Measurements from ENCODE around the gene PTPRK. TPM values are rescaled to one million over a fixed set of nuclear protein-coding genes. Genes with fewer than 3 reads are reported as not detected.

PTPRK gene
- total RNA-seq, 1 experiment from 2014 or later, result 34.2 TPM

DNA sequence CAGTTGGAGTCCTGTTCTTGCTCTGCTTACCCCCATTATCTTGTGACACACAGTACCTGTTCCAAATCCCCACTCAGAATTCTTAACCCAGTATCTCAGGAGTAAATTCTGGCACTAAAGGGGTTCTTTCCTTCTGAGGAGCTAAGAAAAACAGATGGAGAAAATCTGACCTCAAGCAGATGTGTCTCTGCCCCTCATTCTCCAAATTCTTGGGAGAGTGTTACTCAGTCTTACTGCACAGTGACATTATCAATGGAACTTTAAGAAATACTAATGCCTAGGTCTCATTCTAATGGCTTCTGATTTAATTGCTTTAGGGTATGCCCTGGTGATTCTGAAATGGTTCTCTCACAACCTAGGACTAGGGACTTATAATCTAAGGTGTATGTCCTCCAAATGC is 40.6 kb upstream of the PTPRK start:
- no peak overlapping the region for H3K9ac ChIP-seq (ENCODE audit: low read length)
- no peaks in the 10 kb centered on the region for H3K9me3 ChIP-seq (ENCODE audit: control insufficient read depth in 1 of 2, insufficient read depth in 1 of 2, low read depth in 1 of 2, low read length in 2 of 2)
- no peaks in the 10 kb centered on the region for H3K9me2 ChIP-seq (ENCODE audit: insufficient read depth)
- ChIA-PET CTCF (no interaction called here), RAD21 (ENCODE audit: low non-redundant PET in 1 of 2, low total read pairs in 2 of 2, uncharacterized antibody in 2 of 2, unreplicated experiment in 2 of 2) (no interaction called here), POLR2A (no interaction called here)
- no peak for DNase-seq (ENCODE audit: low read depth, low spot score)
- no peak overlapping the region for H3K4me2 ChIP-seq (ENCODE audit: low read length)
- no peak for ATAC-seq
- H3K79me2 ChIP-seq (ENCODE audit: insufficient read depth, low read length), result no peaks in the 10 kb centered on the region
- no peaks in the 10 kb centered on the region for H3K36me3 ChIP-seq (ENCODE audit: control insufficient read depth in 1 of 2, insufficient read depth in 2 of 2, low read length in 2 of 2)
- TF ChIP-seq ELF1 (IDR thresholded peaks at IDR 0.05; ENCODE audit: borderline replicate concordance, low read depth) (no peak), SP1 (IDR thresholded peaks at IDR 0.05; ENCODE audit: low read depth) (no peak), ZNF274 (IDR thresholded peaks at IDR 0.05; ENCODE audit: low read depth, low read length) (no peak), FOSL1 (IDR thresholded peaks at IDR 0.05; ENCODE audit: low read depth) (no peak), RAD21 (IDR thresholded peaks at IDR 0.05; ENCODE audit: low read depth) (no peak), EGR1 (IDR thresholded peaks at IDR 0.05; ENCODE audit: low read depth) (no peak), CEBPB (IDR thresholded peaks at IDR 0.05; ENCODE audit: low read depth) (no peak), JUND (IDR thresholded peaks at IDR 0.05) (no peak), ZFX (IDR thresholded peaks at IDR 0.05) (no peak), SRF (IDR thresholded peaks at IDR 0.05; ENCODE audit: low read depth) (no peak), POLR2A (IDR thresholded peaks at IDR 0.05; ENCODE audit: borderline replicate concordance, extremely low read depth, insufficient read depth, insufficient read length) (no peak), POLR2AphosphoS5 (IDR thresholded peaks at IDR 0.05; ENCODE audit: low read depth, low read length) (no peak), CBX3 (IDR thresholded peaks at IDR 0.05; ENCODE audit: low read depth) (no peak)
- TF ChIP-seq, protein P1, sequence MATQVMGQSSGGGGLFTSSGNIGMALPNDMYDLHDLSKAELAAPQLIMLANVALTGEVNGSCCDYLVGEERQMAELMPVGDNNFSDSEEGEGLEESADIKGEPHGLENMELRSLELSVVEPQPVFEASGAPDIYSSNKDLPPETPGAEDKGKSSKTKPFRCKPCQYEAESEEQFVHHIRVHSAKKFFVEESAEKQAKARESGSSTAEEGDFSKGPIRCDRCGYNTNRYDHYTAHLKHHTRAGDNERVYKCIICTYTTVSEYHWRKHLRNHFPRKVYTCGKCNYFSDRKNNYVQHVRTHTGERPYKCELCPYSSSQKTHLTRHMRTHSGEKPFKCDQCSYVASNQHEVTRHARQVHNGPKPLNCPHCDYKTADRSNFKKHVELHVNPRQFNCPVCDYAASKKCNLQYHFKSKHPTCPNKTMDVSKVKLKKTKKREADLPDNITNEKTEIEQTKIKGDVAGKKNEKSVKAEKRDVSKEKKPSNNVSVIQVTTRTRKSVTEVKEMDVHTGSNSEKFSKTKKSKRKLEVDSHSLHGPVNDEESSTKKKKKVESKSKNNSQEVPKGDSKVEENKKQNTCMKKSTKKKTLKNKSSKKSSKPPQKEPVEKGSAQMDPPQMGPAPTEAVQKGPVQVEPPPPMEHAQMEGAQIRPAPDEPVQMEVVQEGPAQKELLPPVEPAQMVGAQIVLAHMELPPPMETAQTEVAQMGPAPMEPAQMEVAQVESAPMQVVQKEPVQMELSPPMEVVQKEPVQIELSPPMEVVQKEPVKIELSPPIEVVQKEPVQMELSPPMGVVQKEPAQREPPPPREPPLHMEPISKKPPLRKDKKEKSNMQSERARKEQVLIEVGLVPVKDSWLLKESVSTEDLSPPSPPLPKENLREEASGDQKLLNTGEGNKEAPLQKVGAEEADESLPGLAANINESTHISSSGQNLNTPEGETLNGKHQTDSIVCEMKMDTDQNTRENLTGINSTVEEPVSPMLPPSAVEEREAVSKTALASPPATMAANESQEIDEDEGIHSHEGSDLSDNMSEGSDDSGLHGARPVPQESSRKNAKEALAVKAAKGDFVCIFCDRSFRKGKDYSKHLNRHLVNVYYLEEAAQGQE (IDR thresholded peaks at IDR 0.05; ENCODE audit: low read depth), result no peak
- TF ChIP-seq, protein P2, sequence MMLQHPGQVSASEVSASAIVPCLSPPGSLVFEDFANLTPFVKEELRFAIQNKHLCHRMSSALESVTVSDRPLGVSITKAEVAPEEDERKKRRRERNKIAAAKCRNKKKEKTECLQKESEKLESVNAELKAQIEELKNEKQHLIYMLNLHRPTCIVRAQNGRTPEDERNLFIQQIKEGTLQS (IDR thresholded peaks at IDR 0.05), result no peak
- TF ChIP-seq, protein P3, sequence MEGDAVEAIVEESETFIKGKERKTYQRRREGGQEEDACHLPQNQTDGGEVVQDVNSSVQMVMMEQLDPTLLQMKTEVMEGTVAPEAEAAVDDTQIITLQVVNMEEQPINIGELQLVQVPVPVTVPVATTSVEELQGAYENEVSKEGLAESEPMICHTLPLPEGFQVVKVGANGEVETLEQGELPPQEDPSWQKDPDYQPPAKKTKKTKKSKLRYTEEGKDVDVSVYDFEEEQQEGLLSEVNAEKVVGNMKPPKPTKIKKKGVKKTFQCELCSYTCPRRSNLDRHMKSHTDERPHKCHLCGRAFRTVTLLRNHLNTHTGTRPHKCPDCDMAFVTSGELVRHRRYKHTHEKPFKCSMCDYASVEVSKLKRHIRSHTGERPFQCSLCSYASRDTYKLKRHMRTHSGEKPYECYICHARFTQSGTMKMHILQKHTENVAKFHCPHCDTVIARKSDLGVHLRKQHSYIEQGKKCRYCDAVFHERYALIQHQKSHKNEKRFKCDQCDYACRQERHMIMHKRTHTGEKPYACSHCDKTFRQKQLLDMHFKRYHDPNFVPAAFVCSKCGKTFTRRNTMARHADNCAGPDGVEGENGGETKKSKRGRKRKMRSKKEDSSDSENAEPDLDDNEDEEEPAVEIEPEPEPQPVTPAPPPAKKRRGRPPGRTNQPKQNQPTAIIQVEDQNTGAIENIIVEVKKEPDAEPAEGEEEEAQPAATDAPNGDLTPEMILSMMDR (IDR thresholded peaks at IDR 0.05 in 2 of 3, conservative IDR thresholded peaks at IDR 0.05 in 1 of 3; ENCODE audit: borderline replicate concordance in 1 of 3, insufficient read depth in 1 of 3, low read depth in 2 of 3, low read length in 2 of 3), result no peak
- TF ChIP-seq, protein P4, sequence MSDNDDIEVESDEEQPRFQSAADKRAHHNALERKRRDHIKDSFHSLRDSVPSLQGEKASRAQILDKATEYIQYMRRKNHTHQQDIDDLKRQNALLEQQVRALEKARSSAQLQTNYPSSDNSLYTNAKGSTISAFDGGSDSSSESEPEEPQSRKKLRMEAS (IDR thresholded peaks at IDR 0.05), result no peak
- TF ChIP-seq, protein P5, sequence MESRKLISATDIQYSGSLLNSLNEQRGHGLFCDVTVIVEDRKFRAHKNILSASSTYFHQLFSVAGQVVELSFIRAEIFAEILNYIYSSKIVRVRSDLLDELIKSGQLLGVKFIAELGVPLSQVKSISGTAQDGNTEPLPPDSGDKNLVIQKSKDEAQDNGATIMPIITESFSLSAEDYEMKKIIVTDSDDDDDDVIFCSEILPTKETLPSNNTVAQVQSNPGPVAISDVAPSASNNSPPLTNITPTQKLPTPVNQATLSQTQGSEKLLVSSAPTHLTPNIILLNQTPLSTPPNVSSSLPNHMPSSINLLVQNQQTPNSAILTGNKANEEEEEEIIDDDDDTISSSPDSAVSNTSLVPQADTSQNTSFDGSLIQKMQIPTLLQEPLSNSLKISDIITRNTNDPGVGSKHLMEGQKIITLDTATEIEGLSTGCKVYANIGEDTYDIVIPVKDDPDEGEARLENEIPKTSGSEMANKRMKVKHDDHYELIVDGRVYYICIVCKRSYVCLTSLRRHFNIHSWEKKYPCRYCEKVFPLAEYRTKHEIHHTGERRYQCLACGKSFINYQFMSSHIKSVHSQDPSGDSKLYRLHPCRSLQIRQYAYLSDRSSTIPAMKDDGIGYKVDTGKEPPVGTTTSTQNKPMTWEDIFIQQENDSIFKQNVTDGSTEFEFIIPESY (IDR thresholded peaks at IDR 0.05; ENCODE audit: extremely low read depth, insufficient replicate concordance, low read length), result no peak
- no peaks in the 10 kb centered on the region for H4K20me1 ChIP-seq (ENCODE audit: insufficient read depth)
- intact Hi-C loops (cut with micrococcal nuclease), result no loop called here
- BruUV-seq (replicated peaks), result no TSS peak
- no peak overlapping the region for H3K4me3 ChIP-seq (replicated peaks in 1 of 2; ENCODE audit: low read depth in 1 of 2, low read length in 2 of 2)
- H3K4me1 ChIP-seq (ENCODE audit: control insufficient read depth in 1 of 2, insufficient read depth in 2 of 2, low read length in 2 of 2), result no peaks in the 10 kb centered on the region
- no peak overlapping the region for H3K27ac ChIP-seq (ENCODE audit: low read depth, low read length)
- no peaks in the 10 kb centered on the region for H3K27me3 ChIP-seq (ENCODE audit: insufficient read depth, low read length)
- peak overlapping the region; percentile 33 for H2AFZ ChIP-seq (ENCODE audit: low read depth, low read length, poor library complexity, severe bottlenecking)
